Activated naive CD8-positive, alpha-beta T cell treated with anti-CD3 and anti-CD28 coated beads for 36 hours (primary cell): ENCODE data around the gene SLC2A4RG. TPM values are rescaled to one million over a fixed set of nuclear protein-coding genes. Genes with fewer than 3 reads are reported as not detected.
"Not testable (repeated sequence)": the region's sequence is repeated elsewhere in the genome, so short reads cannot be mapped to it uniquely, and the experiment has no call there.

Experiments
- DNase-seq: peaks from one replicate; pipeline ENCODE4 v3.0.0; 2021
- H3K27ac Mint-ChIP-seq: one replicate; pipeline ENCODE4 v1.8.0; 2022; ENCODE audit warnings: mild to moderate bottlenecking, moderate library complexity, mixed read lengths
- H3K27me3 Mint-ChIP-seq: one replicate; pipeline ENCODE4 v1.8.0; 2022; ENCODE audit warnings: mild to moderate bottlenecking, mixed read lengths
- H3K36me3 Mint-ChIP-seq: one replicate; pipeline ENCODE4 v1.8.0; 2021; ENCODE audit warnings: mild to moderate bottlenecking, mixed read lengths
- H3K4me1 Mint-ChIP-seq: one replicate; pipeline ENCODE4 v1.8.0; 2021; ENCODE audit warnings: mixed read lengths
- H3K4me3 Mint-ChIP-seq: one replicate; pipeline ENCODE4 v1.8.0; 2022; ENCODE audit warnings: mild to moderate bottlenecking, moderate library complexity, mixed read lengths
- H3K9me3 Mint-ChIP-seq: one replicate; pipeline ENCODE4 v1.8.0; 2022; ENCODE audit warnings: mixed read lengths
- total RNA-seq, 2 experiments: library from RNA; stranded (reverse); gene quantifications; one replicate each; pipeline ENCODE4 v1.2.3, GENCODE V29; 2021

SLC2A4RG gene
- total RNA-seq, 2 experiments from 2014 or later: 25.7 to 29.3 TPM

- Mint-ChIP-seq H3K4me3 (no peak overlapping the region), H3K27me3 (no peaks in the 10 kb centered on the region), H3K4me1 (peaks cover 22% of the 10 kb centered on the region), H3K36me3 (peaks cover 30% of the 10 kb centered on the region), H3K9me3 (no peaks in the 10 kb centered on the region), H3K27ac (peak overlapping the region; percentile 42)
- DNase-seq: no peak
Measured at GRCh38 chr20:63705232-63706026, 34.1 kb upstream of the SLC2A4RG start.

DNA sequence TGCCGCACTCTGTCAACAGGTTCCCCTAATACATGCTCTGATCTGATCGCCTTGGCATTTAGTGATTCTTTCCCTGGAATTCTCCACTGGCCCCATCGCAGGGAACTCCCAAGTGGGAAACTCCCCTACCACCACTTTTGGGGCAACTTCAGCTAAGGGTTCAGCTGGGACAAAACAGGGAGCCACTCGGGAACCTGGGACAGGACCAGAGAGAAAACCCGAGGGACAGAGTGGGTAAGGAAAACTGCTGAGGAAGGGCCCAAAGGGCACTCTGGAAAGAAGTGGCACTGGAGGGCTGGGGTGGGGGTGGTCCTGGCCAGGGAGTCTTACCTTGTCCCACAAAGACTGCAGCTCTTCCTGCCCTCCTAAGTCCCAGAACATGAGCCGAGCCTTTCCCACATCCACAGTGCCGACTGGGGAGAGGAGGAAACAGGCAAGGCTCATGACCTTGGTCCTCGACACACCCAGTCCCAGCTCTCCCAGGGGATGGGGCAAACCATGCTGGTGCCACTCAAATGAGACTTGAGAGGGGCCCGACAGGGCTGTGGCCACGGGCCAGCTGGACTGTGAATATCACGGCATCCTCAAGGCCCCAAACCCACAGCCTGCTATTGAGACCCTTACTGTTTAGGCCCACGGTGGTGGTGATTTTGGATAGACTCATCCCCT lies 33.4 kb upstream of the SLC2A4RG start:
- H3K27ac Mint-ChIP-seq: peak overlapping the region; percentile 79
- no peak for DNase-seq
- H3K4me1 Mint-ChIP-seq: peaks cover 29% of the 10 kb centered on the region
- H3K36me3 Mint-ChIP-seq: peaks cover 37% of the 10 kb centered on the region
- H3K9me3 Mint-ChIP-seq: no peaks in the 10 kb centered on the region
- H3K27me3 Mint-ChIP-seq: no peaks in the 10 kb centered on the region
- H3K4me3 Mint-ChIP-seq: peak overlapping the region; percentile 86

- H3K27me3 Mint-ChIP-seq: no peaks in the 10 kb centered on the region
- H3K4me3 Mint-ChIP-seq: peak overlapping the region; percentile 86
- peak overlapping the region; percentile 79 for H3K27ac Mint-ChIP-seq
- peaks cover 30% of the 10 kb centered on the region for H3K4me1 Mint-ChIP-seq
- DNase-seq: peak; percentile 75
- peaks cover 44% of the 10 kb centered on the region for H3K36me3 Mint-ChIP-seq
- H3K9me3 Mint-ChIP-seq: no peaks in the 10 kb centered on the region
Measured at GRCh38 chr20:63706852-63707557, 32.6 kb upstream of the SLC2A4RG start.

- peaks cover 51% of the 10 kb centered on the region for H3K36me3 Mint-ChIP-seq
- H3K4me1 Mint-ChIP-seq: peaks cover 30% of the 10 kb centered on the region
- peak within 1 kb of the TSS; percentile 89 for H3K4me3 Mint-ChIP-seq
- H3K27me3 Mint-ChIP-seq: no peaks in the 10 kb centered on the region
- peak within 1 kb of the TSS; percentile 79 for H3K27ac Mint-ChIP-seq
- peak; percentile 92 for DNase-seq
- no peaks in the 10 kb centered on the region for H3K9me3 Mint-ChIP-seq
Measured at GRCh38 chr20:63707558-63708300, 31.8 kb upstream of the SLC2A4RG start, which contains the start of the genes ARFRP1 and ZGPAT. Gene ARFRP1 (minus strand): TSS chr20:63707976. CDS start chr20:63707091, 885 bp downstream. Gene ZGPAT (plus strand): TSS chr20:63708039. CDS start chr20:63708581, 542 bp downstream.

DNA sequence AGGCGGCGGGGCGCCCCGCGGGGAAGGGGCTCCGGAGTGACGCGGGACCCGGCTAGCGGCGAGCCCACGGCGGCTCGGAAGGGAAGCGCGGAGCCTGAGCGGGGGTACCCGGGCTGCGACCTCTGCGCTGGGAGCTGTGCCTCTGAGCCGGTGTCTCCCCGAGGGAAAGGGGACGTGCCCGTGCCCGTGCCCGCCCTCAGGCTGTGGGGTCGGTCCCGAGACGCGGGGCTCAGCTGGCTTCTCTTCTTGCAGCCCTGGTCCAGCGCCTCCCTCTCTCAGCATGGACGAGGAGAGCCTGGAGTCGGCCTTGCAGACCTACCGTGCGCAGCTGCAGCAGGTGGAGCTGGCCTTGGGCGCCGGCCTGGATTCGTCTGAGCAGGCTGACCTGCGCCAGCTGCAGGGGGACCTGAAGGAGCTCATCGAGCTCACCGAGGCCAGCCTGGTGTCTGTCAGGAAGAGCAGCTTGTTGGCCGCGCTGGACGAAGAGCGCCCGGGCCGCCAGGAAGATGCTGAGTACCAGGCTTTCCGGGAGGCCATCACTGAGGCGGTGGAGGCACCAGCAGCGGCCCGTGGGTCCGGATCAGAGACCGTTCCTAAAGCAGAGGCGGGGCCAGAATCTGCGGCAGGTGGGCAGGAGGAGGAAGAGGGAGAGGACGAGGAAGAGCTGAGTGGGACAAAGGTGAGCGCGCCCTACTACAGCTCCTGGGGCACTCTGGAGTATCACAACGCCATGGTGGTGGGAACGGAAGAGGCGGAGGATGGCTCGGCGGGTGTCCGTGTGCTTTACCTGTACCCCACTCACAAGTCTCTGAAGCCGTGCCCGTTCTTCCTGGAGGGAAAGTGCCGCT lies 31.1 kb upstream of the SLC2A4RG start:
- Mint-ChIP-seq H3K4me1 (peaks cover 30% of the 10 kb centered on the region), H3K36me3 (peaks cover 53% of the 10 kb centered on the region)

DNA sequence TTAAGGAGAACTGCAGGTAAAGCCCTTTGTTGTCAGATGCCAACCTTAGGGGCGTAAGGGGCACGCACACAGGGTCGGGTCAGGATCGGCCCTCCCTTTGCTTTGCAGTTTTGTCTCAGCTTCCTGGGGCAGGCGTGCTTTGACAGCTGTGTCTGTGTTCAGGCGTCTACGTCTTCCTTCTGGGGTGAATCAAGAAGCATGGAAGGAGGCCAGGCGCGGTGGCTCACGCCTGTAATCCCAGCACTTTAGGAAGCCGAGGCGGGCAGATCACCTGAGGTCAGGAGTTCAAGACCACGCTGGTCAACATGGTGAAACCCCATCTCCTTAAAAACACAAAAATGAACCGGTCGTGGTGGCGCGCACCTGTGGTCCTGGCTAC lies 30.4 kb upstream of the SLC2A4RG start:
- H3K4me1 Mint-ChIP-seq: peaks cover 30% of the 10 kb centered on the region
- DNase-seq: no peak
- peaks cover 58% of the 10 kb centered on the region for H3K36me3 Mint-ChIP-seq
- H3K27ac Mint-ChIP-seq: peak overlapping the region; percentile 63
- no peaks in the 10 kb centered on the region for H3K27me3 Mint-ChIP-seq
- H3K9me3 Mint-ChIP-seq: peaks cover 3% of the 10 kb centered on the region
- H3K4me3 Mint-ChIP-seq: peak overlapping the region; percentile 89

More for the DNA sequence above, 31.1 kb upstream of the SLC2A4RG start:
- no peaks in the 10 kb centered on the region for H3K9me3 Mint-ChIP-seq
- peak overlapping the region; percentile 63 for H3K27ac Mint-ChIP-seq
- peak overlapping the region; percentile 89 for H3K4me3 Mint-ChIP-seq
- peak; percentile 33 for DNase-seq
- no peaks in the 10 kb centered on the region for H3K27me3 Mint-ChIP-seq

- Mint-ChIP-seq H3K27me3 (no peaks in the 10 kb centered on the region), H3K4me1 (peaks cover 30% of the 10 kb centered on the region), H3K27ac (no peak overlapping the region), H3K4me3 (no peak overlapping the region), H3K9me3 (peaks cover 12% of the 10 kb centered on the region), H3K36me3 (peaks cover 66% of the 10 kb centered on the region)
- no peak for DNase-seq
Measured at GRCh38 chr20:63711085-63711645, 28.4 kb upstream of the SLC2A4RG start.

- Mint-ChIP-seq H3K4me1 (peaks cover 27% of the 10 kb centered on the region), H3K4me3 (no peak overlapping the region)
Measured at GRCh38 chr20:63712191-63712590, 27.4 kb upstream of the SLC2A4RG start.

GRCh38 chr20:63714858-63715257 lies 24.7 kb upstream of the SLC2A4RG start:
- no peak overlapping the region for H3K27ac Mint-ChIP-seq
- peaks cover 21% of the 10 kb centered on the region for H3K9me3 Mint-ChIP-seq
- no peak for DNase-seq
- no peak overlapping the region for H3K4me3 Mint-ChIP-seq
- H3K27me3 Mint-ChIP-seq: no peaks in the 10 kb centered on the region
- peaks cover 81% of the 10 kb centered on the region for H3K36me3 Mint-ChIP-seq
- peaks cover 23% of the 10 kb centered on the region for H3K4me1 Mint-ChIP-seq

More at GRCh38 chr20:63712191-63712590, 27.4 kb upstream of the SLC2A4RG start:
- Mint-ChIP-seq H3K27ac (no peak overlapping the region), H3K27me3 (no peaks in the 10 kb centered on the region), H3K9me3 (peaks cover 15% of the 10 kb centered on the region), H3K36me3 (peaks cover 70% of the 10 kb centered on the region)
- no peak for DNase-seq

DNA sequence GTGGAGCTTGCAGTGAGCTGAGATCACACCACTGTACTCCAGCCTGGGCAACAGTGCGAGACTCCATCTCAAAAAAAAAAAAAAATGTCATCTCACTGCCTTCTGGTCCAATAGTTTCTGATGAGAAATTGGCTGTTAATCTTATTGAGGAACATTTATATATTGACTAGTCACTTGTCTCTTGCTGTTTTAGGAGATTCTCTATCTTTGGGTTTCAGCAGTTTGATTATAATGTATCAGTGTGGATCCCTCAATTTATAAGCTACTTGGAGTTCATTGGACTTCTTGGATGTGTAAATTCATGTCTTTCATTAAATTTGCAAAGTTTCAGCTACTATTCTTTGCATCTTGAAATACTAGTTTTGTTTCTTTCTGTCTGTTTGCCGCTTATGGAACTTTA lies 20.6 kb upstream of the SLC2A4RG start:
- H3K36me3 Mint-ChIP-seq: peaks cover 73% of the 10 kb centered on the region
- no peak for DNase-seq
- peaks cover 18% of the 10 kb centered on the region for H3K4me1 Mint-ChIP-seq
- H3K4me3 Mint-ChIP-seq: no peak overlapping the region
- no peak overlapping the region for H3K27ac Mint-ChIP-seq
- no peaks in the 10 kb centered on the region for H3K27me3 Mint-ChIP-seq
- peaks cover 21% of the 10 kb centered on the region for H3K9me3 Mint-ChIP-seq

GRCh38 chr20:63722967-63723622 lies 16.5 kb upstream of the SLC2A4RG start:
- peaks cover 65% of the 10 kb centered on the region for H3K36me3 Mint-ChIP-seq
- peaks cover 12% of the 10 kb centered on the region for H3K9me3 Mint-ChIP-seq
- H3K4me1 Mint-ChIP-seq: peaks cover 20% of the 10 kb centered on the region
- not testable (repeated sequence) for H3K27me3 Mint-ChIP-seq, H3K27ac Mint-ChIP-seq, H3K4me3 Mint-ChIP-seq, DNase-seq

GRCh38 chr20:63730189-63730733 lies 9.3 kb upstream of the SLC2A4RG start:
- H3K4me3 Mint-ChIP-seq, DNase-seq, H3K27me3 Mint-ChIP-seq, H3K27ac Mint-ChIP-seq: not testable (repeated sequence)
- Mint-ChIP-seq H3K36me3 (peaks cover 33% of the 10 kb centered on the region), H3K9me3 (peaks cover 11% of the 10 kb centered on the region), H3K4me1 (peaks cover 37% of the 10 kb centered on the region)

- Mint-ChIP-seq H3K36me3 (peaks cover 25% of the 10 kb centered on the region), H3K4me1 (peaks cover 45% of the 10 kb centered on the region), H3K9me3 (peaks cover 7% of the 10 kb centered on the region), H3K27ac (no peak overlapping the region), H3K4me3 (no peak overlapping the region), H3K27me3 (no peaks in the 10 kb centered on the region)
- no peak for DNase-seq
Measured at GRCh38 chr20:63731410-63731809, 8.2 kb upstream of the SLC2A4RG start.
